Panc1 (cell line): ENCODE data around the gene PLRG1. TPM values are rescaled to one million over a fixed set of nuclear protein-coding genes. Genes with fewer than 3 reads are reported as not detected.

Experiments
- ATAC-seq: fragments of 200-7000 bp; cut with Tn5 transposase; 2 replicates; pipeline ENCODE4 v1.9.1; 2020; ENCODE audit warnings: mild to moderate bottlenecking, moderate library complexity
- BruUV-seq: library from RNA; stranded (reverse); fragments of 400-500 nt; replicated peaks from 2 replicates; lab custom pipeline; 2021; lab: Mats Ljungman, UMichigan
- CTCF ChIA-PET: fragments of 300-600 bp; sonication (Branson Sonifier 250); formaldehyde crosslinking; loops from one replicate; lab custom pipeline; 2022; ENCODE audit warnings: antibody characterized with exemption; lab: Charles Lee
- POLR2A ChIA-PET: fragments of 300-600 bp; sonication (Branson Sonifier 250); formaldehyde crosslinking; loops from one replicate; lab custom pipeline; 2022; ENCODE audit warnings: antibody characterized with exemption; lab: Charles Lee
- DNase-seq: peaks from one replicate; pipeline ENCODE4 v3.0.0-alpha.2; 2010; ENCODE audit warnings: low read depth, low spot score
- H3K27ac ChIP-seq: 2 replicates; pipeline ENCODE4 v1.5.1; 2011; ENCODE audit warnings: mild to moderate bottlenecking, low read length, inconsistent platforms
- H3K27me3 ChIP-seq: fragments of 200-500 bp; sonication (Bioruptor generic); 2 replicates; pipeline ENCODE4 v1.6.0; 2014; ENCODE audit warnings: low read length, inconsistent platforms; ENCODE audit not compliant: control insufficient read depth, insufficient read depth
- H3K36me3 ChIP-seq: fragments of 200-500 bp; sonication (Bioruptor generic); 2 replicates; pipeline ENCODE4 v1.5.1; 2014; ENCODE audit warnings: inconsistent platforms, mild to moderate bottlenecking, low read length, moderate library complexity; ENCODE audit not compliant: control insufficient read depth, insufficient read depth
- H3K4me1 ChIP-seq: 2 replicates; pipeline ENCODE4 v1.5.1; 2011; ENCODE audit warnings: inconsistent platforms, mild to moderate bottlenecking, low read length, moderate library complexity; ENCODE audit not compliant: control insufficient read depth, insufficient read depth
- H3K4me3 ChIP-seq, 2 experiments: 2 replicates each; pipeline ENCODE4 v1.5.1; 2011 to 2012; ENCODE audit warnings: low read depth in 2 of 2, low read length in 2 of 2, mild to moderate bottlenecking in 2 of 2, inconsistent platforms in 1 of 2, moderate library complexity in 1 of 2
- H3K9me3 ChIP-seq: fragments of 200-500 bp; sonication (Bioruptor generic); 2 replicates; pipeline ENCODE4 v1.5.1; 2014; ENCODE audit warnings: low read depth, mild to moderate bottlenecking, inconsistent platforms, low read length, moderate library complexity; ENCODE audit not compliant: control insufficient read depth, insufficient read depth
- CTCF ChIP-seq: fragments of 450-650 bp; IDR thresholded peaks from 2 replicates; pipeline ENCODE4 v1.5.1; 2017; ENCODE audit warnings: mild to moderate bottlenecking
- POLR2AphosphoS5 ChIP-seq: IDR thresholded peaks from 2 replicates; pipeline ENCODE4 v1.6.1; 2012; ENCODE audit warnings: mild to moderate bottlenecking, low read depth, low read length, moderate library complexity
- REST ChIP-seq, 2 experiments: IDR thresholded peaks; 2 replicates each; pipeline ENCODE4 v1.6.1; 2011 to 2012; ENCODE audit warnings: low read depth in 2 of 2, control low read depth in 1 of 2, low read length in 1 of 2, mild to moderate bottlenecking in 1 of 2, moderate library complexity in 1 of 2; ENCODE audit not compliant: insufficient read depth in 1 of 2
- SIN3A ChIP-seq: IDR thresholded peaks from 2 replicates; pipeline ENCODE4 v1.6.1; 2012; ENCODE audit warnings: low read depth, mild to moderate bottlenecking, low read length, moderate library complexity, borderline replicate concordance; ENCODE audit not compliant: insufficient read depth
- TCF7L2 ChIP-seq: IDR thresholded peaks from 2 replicates; pipeline ENCODE4 v1.6.1; 2011; ENCODE audit warnings: mild to moderate bottlenecking, low read depth, low read length, inconsistent platforms
- in situ Hi-C: cut with HindIII; loops from 2 replicates; pipeline ENCODE4 v1.10.0; 2016; ENCODE audit warnings: low sequenced_read_pairs, low pct_unique_long_range_greater_than_20kb
- intact Hi-C: fragments of 100-400 bp; cut with micrococcal nuclease; formaldehyde crosslinking; loops from one replicate; pipeline ENCODE4 v1.10.0; 2022; ENCODE audit not compliant: unreplicated experiment
- total RNA-seq: library from RNA; stranded (reverse); gene quantifications from one replicate; pipeline ENCODE4 v1.2.1, GENCODE V29; 2021; ENCODE audit not compliant: unreplicated experiment

The PLRG1 gene
- total RNA-seq, 1 experiment from 2014 or later: 66.1 TPM

- no peaks in the 10 kb centered on the region for H3K9me3 ChIP-seq
- no peaks in the 10 kb centered on the region for H3K36me3 ChIP-seq
- in situ Hi-C loops: no loop called here
- DNase-seq: no peak
- no peaks in the 10 kb centered on the region; the same call in 1 of the 2 replicates for H3K27me3 ChIP-seq
- ChIA-PET CTCF (no interaction called here), POLR2A (no interaction called here)
- no peak overlapping the region for H3K27ac ChIP-seq
- intact Hi-C loops: no loop called here
- BruUV-seq: no TSS peak
- no peak for TF ChIP-seq CTCF
- TF ChIP-seq POLR2AphosphoS5: no peak
- TF ChIP-seq TCF7L2: no peak
- TF ChIP-seq SIN3A: no peak
- TF ChIP-seq REST (IDR thresholded peaks at IDR 0.05; ENCODE audit: insufficient read depth in 1 of 2, low read depth in 2 of 2, low read length in 1 of 2): no peak
- no peak for ATAC-seq
- no peak overlapping the region for H3K4me3 ChIP-seq
- H3K4me1 ChIP-seq: no peaks in the 10 kb centered on the region
Observed at GRCh38 chr4:154521607-154522006, 28.6 kb downstream of the PLRG1 start.

- intact Hi-C loops: no loop called here
- DNase-seq (no peak), ATAC-seq (no peak)
- in situ Hi-C loops: no loop called here
- Histone ChIP-seq H3K9me3 (no peaks in the 10 kb centered on the region), H3K27ac (no peak overlapping the region), H3K4me1 (no peaks in the 10 kb centered on the region), H3K27me3 (no peaks in the 10 kb centered on the region; the same call in 1 of the 2 replicates), H3K4me3 (no peak overlapping the region), H3K36me3 (no peaks in the 10 kb centered on the region)
- no peak for TF ChIP-seq SIN3A
- TF ChIP-seq TCF7L2: no peak
- TF ChIP-seq REST (IDR thresholded peaks at IDR 0.05; ENCODE audit: insufficient read depth in 1 of 2, low read depth in 2 of 2, low read length in 1 of 2): no peak
- no peak for TF ChIP-seq POLR2AphosphoS5
- no peak for TF ChIP-seq CTCF
- no TSS peak for BruUV-seq
- POLR2A ChIA-PET: no interaction called here
- CTCF ChIA-PET: no interaction called here
Observed at GRCh38 chr4:154519214-154519613, 31.0 kb downstream of the PLRG1 start.
